Mucosa of descending colon (tissue), 3 donors: ENCODE data around the gene DENND4A. TPM values are rescaled to one million over a fixed set of nuclear protein-coding genes. Genes with fewer than 3 reads are reported as not detected.
"Not testable (repeated sequence)": the region's sequence is repeated elsewhere in the genome, so short reads cannot be mapped to it uniquely, and the experiment has no call there.

ENCODE experiments used
- ATAC-seq: fragments of 200-7000 bp; cut with Tn5 transposase; one replicate; pipeline ENCODE4 v1.9.1; 2020; ENCODE audit warnings: mild to moderate bottlenecking, moderate library complexity
- DNase-seq, 3 donors: peaks; one replicate each; pipeline ENCODE4 v3.0.0-alpha.2; 2020
- H3K36me3 ChIP-seq: fragments of 200-600 bp; one replicate; pipeline ENCODE4 v1.8.0; 2021; ENCODE audit warnings: low read depth, mild to moderate bottlenecking
- H3K4me1 ChIP-seq: fragments of 200-600 bp; one replicate; pipeline ENCODE4 v1.8.0; 2021; ENCODE audit warnings: low read depth, mild to moderate bottlenecking
- H3K4me3 ChIP-seq: fragments of 200-600 bp; one replicate; pipeline ENCODE4 v1.8.0; 2021; ENCODE audit warnings: mild to moderate bottlenecking
- H3K9me3 ChIP-seq: fragments of 200-600 bp; one replicate; pipeline ENCODE4 v1.8.0; 2021; ENCODE audit warnings: mild to moderate bottlenecking
- CTCF ChIP-seq: fragments of 200-600 bp; IDR thresholded peaks from one replicate; pipeline ENCODE4 v1.8.0; 2022; ENCODE audit warnings: antibody characterized with exemption, mild to moderate bottlenecking
- intact Hi-C, 2 donors: fragments of 100-400 bp; cut with DNase I in 1 of 2; cut with micrococcal nuclease in 1 of 2; formaldehyde crosslinking; loops; one replicate each; pipeline versions ENCODE4 v1.11.0 to v1.11.1; 2022; cut with DNase I, micrococcal nuclease
- total RNA-seq, 3 donors: library from RNA; stranded (reverse); fragmentation: NEBNext Ultra II Directional in 2 of 3; extraction: Animal tissue kit (Norgen Biotek cat#: 25700) in 2 of 3; gene quantifications; one replicate each; pipeline versions ENCODE4 v1.2.1 to v1.2.4, GENCODE V29; 2021 to 2023
- donor health status: DM: no; HTN: no; CAD: no; lungs with moderate emphysema.
- donor health status: DM: no; HTN: no; CAD: no.
- donor health status: DM: no; HTN: yes; CAD: no.

Gene DENND4A
- total RNA-seq, 3 donors from 2014 or later: 20.3 to 34.7 (median 20.7) TPM

GRCh38 chr15:65816441-65816840 is 24.3 kb upstream of the DENND4A start:
- peaks cover 6% of the 10 kb centered on the region for H3K9me3 ChIP-seq
- H3K4me1 ChIP-seq: no peaks in the 10 kb centered on the region
- no peak for TF ChIP-seq CTCF
- no peak for DNase-seq
- ATAC-seq: no peak
- no peak overlapping the region for H3K4me3 ChIP-seq
- intact Hi-C loops: no loop called here
- no peaks in the 10 kb centered on the region for H3K36me3 ChIP-seq

- H3K9me3 ChIP-seq, H3K4me1 ChIP-seq, H3K36me3 ChIP-seq, intact Hi-C loops, DNase-seq, H3K4me3 ChIP-seq, ATAC-seq: not testable (repeated sequence)
These were observed 23.9 kb upstream of the DENND4A start for GRCh38 chr15:65816008-65816407.

GRCh38 chr15:65814271-65814670 is 22.2 kb upstream of the DENND4A start:
- DNase-seq, intact Hi-C loops: not testable (repeated sequence)

GRCh38 chr15:65812916-65813315 is 20.8 kb upstream of the DENND4A start:
- ATAC-seq (no peak), DNase-seq (no peak)
- H3K4me1 ChIP-seq: no peaks in the 10 kb centered on the region
- intact Hi-C loops: no loop called here
- TF ChIP-seq CTCF: no peak
- H3K9me3 ChIP-seq: peaks cover 6% of the 10 kb centered on the region
- no peaks in the 10 kb centered on the region for H3K36me3 ChIP-seq
- H3K4me3 ChIP-seq: no peak overlapping the region

More at GRCh38 chr15:65814271-65814670, 22.2 kb upstream of the DENND4A start:
- H3K4me1 ChIP-seq, H3K4me3 ChIP-seq, H3K9me3 ChIP-seq, H3K36me3 ChIP-seq, ATAC-seq: not testable (repeated sequence)

- DNase-seq (no peak), ATAC-seq (no peak)
- intact Hi-C loops: no loop called here
- H3K4me1 ChIP-seq: no peaks in the 10 kb centered on the region
- no peaks in the 10 kb centered on the region for H3K36me3 ChIP-seq
- no peak for TF ChIP-seq CTCF
- H3K9me3 ChIP-seq: peaks cover 6% of the 10 kb centered on the region
- no peak overlapping the region for H3K4me3 ChIP-seq
These were observed 20.4 kb upstream of the DENND4A start for GRCh38 chr15:65812467-65812866.

GRCh38 chr15:65811835-65812234 is 19.7 kb upstream of the DENND4A start:
- H3K9me3 ChIP-seq: peaks cover 6% of the 10 kb centered on the region
- intact Hi-C loops: no loop called here
- no peak for TF ChIP-seq CTCF
- no peak for DNase-seq
- no peaks in the 10 kb centered on the region for H3K4me1 ChIP-seq
- H3K36me3 ChIP-seq: no peaks in the 10 kb centered on the region
- no peak overlapping the region for H3K4me3 ChIP-seq
- ATAC-seq: no peak

GRCh38 chr15:65811011-65811733 is 19.1 kb upstream of the DENND4A start:
- H3K4me1 ChIP-seq, H3K4me3 ChIP-seq, H3K36me3 ChIP-seq, ATAC-seq, DNase-seq, intact Hi-C loops, H3K9me3 ChIP-seq: not testable (repeated sequence)
